GM19099 (cell line): ENCODE results near the gene PHPT1.

ENCODE experiments used
- POLR2A ChIP-seq: IDR thresholded peaks from 3 replicates; pipeline ENCODE4 v1.6.1; 2011; ENCODE audit warnings: low read depth; ENCODE audit not compliant: insufficient read length; ENCODE audit errors: extremely low read depth

PHPT1 gene

DNA sequence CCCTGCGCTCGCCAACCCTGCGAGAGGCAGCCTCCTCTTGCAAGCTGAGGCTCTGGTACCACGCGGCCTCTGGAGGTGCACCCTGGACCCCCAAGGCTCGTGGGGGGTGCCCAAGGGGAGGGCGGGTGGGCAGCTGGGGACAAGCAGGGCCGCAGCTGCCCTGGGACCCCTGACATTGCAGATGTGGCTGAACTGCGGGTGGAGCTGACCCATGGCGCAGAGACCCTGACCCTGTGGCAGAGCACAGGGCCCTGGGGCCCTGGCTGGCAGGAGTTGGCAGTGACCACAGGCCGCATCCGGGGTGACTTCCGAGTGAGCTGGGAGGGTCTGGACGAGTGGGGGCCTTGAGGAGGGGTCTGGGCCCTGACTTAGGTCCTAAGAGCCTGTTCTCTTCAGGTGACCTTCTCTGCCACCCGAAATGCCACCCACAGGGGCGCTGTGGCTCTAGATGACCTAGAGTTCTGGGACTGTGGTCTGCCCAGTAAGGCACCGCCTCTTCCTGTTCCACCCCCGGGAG is 4.4 kb downstream of the PHPT1 start:
- TF ChIP-seq POLR2A, result no peak

DNA sequence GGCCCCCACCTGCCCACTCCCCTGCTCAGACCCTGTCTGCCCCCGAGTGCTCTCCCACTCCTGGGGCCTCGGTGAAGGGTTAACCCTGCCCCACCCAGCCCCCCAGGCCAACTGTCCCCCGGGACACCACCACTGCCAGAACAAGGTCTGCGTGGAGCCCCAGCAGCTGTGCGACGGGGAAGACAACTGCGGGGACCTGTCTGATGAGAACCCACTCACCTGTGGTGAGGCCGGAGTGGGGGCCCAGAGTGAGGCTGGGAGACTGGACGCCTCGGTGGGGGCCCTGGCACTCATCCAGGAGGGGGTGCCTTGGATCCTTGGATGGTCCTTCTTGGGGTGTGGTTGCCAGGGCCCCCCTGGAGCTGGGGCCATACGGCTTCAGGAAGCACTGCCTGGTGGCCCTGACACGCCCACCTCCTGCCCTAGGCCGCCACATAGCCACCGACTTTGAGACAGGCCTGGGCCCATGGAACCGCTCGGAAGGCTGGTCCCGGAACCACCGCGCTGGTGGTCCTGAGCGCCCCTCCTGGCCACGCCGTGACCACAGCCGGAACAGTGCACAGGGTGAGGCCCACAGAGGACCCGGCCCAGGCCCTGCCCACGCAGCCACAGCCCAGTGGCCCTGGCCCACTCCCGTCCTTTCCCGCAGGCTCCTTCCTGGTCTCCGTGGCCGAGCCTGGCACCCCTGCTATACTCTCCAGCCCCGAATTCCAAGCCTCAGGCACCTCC is 5.1 kb downstream of the PHPT1 start:
- no peak for TF ChIP-seq POLR2A

DNA sequence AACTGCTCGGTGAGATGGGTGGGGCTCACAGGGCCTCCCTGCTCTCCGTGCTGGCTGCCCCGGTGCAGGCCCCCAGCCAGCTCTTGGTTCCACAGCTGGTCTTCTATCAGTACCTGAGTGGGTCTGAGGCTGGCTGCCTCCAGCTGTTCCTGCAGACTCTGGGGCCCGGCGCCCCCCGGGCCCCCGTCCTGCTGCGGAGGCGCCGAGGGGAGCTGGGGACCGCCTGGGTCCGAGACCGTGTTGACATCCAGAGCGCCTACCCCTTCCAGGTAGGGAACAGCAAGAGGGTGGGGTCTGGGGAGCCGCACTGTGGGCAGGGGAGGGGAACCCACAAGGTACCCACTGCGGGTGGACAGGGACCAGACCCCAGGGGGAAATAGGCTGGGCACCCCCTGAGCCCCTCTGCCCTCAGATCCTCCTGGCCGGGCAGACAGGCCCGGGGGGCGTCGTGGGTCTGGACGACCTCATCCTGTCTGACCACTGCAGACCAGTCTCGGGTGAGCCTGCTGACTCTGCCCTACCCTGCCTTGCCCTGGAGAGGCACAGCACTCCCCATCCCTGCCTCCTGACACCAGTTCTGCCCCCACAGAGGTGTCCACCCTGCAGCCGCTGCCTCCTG is 5.7 kb downstream of the PHPT1 start:
- no peak for TF ChIP-seq POLR2A

DNA sequence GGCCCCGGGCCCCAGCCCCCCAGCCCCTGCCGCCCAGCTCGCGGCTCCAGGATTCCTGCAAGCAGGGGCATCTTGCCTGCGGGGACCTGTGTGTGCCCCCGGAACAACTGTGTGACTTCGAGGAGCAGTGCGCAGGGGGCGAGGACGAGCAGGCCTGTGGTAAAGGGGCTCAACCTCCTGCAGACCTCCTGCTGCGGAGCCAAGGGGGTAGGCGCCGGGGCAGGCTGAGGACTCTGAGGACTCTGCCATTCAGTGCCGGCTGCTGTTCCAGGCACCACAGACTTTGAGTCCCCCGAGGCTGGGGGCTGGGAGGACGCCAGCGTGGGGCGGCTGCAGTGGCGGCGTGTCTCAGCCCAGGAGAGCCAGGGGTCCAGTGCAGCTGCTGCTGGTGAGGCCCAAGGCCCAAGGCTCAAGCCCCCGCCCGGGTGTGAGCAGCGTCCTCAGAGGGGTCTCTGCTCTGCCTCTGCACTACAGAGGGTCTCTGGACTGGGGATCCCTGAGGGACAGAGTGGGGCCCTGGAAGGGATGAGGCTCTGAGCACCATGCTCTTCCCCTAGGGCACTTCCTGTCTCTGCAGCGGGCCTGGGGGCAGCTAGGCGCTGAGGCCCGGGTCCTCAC is 6.4 kb downstream of the PHPT1 start:
- TF ChIP-seq POLR2A, result no peak

DNA sequence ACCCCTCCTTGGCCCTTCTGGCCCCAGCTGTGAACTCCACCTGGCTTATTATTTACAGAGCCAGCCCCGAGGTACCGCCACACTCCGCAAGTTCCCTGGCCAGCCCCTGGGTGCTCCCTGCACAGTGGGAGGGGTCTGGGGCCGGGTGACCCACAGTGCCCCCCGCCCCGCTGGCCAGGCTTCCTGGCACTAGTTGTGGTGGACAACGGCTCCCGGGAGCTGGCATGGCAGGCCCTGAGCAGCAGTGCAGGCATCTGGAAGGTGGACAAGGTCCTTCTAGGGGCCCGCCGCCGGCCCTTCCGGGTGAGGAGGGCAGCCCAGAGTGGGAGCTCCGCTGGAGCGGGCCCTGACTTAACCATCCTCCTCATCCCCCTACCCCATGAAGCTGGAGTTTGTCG is 6.9 kb downstream of the PHPT1 start:
- TF ChIP-seq POLR2A, result no peak

DNA sequence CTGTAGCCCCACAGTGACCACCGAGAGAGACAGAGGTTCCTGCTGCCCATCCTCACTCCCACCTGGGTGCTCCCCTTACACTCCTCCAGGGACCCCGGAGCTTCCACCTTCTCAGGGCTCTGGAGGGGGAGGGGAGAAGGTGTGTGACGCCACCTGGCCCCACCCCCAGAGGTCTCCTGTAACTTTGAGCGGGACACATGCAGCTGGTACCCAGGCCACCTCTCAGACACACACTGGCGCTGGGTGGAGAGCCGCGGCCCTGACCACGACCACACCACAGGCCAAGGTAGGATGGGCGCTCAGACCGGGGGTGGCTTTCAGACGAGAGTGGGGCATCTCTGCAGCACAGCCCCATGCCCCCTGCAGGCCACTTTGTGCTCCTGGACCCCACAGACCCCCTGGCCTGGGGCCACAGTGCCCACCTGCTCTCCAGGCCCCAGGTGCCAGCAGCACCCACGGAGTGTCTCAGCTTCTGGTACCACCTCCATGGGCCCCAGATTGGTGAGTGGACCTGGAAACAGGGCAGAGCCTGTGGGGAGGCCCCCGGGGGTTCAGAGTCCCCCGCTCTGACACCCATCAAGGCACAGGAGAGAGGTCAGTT is 7.4 kb downstream of the PHPT1 start:
- TF ChIP-seq POLR2A, result no peak

DNA sequence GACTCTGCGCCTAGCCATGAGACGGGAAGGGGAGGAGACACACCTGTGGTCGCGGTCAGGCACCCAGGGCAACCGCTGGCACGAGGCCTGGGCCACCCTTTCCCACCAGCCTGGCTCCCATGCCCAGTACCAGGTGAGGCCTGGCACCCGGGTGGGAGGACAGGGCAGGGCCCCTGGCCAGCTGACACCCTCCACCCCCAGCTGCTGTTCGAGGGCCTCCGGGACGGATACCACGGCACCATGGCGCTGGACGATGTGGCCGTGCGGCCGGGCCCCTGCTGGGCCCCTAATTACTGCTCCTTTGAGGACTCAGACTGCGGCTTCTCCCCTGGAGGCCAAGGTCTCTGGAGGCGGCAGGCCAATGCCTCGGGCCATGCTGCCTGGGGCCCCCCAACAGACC is 8.0 kb downstream of the PHPT1 start:
- no peak for TF ChIP-seq POLR2A

DNA sequence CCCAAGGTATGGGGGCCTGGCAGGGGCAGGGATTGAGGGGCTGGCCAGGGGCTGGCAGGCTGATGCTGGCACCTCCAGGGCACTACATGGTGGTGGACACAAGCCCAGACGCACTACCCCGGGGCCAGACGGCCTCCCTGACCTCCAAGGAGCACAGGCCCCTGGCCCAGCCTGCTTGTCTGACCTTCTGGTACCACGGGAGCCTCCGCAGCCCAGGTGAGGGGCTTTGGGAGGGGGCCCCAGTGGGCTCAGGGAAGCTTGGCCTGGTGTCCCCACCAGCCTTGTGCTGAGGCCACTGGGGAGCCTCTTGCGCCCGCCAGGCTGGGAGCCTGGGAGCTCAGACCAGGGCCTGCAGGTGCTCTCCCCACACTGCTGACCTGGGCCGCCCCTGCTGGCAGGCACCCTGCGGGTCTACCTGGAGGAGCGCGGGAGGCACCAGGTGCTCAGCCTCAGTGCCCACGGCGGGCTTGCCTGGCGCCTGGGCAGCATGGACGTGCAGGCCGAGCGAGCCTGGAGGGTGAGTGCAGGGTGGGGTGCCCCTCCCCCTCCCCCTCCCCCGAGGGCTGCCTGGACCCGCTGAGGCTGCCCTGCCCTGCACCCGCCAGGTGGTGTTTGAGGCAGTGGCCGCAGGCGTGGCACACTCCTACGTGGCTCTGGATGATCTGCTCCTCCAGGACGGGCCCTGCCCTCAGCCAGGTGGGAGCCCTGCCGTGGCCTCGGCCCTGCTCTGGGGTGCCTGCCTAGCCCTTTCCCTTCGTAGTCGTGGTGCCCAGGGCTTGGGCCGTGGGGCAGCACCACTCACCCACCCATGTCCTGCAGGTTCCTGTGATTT is 8.6 kb downstream of the PHPT1 start:
- TF ChIP-seq POLR2A, result no peak

DNA sequence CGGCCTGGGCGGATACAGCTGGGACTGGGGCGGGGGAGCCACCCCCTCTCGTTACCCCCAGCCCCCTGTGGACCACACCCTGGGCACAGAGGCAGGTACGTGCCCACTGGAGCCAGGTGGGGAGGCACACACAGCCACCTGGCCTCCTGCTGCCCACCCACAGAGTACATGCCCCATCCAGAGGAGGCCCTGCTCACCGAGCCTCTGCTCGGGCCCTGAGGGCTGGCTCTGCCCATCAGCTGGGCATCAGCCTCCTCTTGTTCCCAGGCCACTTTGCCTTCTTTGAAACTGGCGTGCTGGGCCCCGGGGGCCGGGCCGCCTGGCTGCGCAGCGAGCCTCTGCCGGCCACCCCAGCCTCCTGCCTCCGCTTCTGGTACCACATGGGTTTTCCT is 9.2 kb downstream of the PHPT1 start:
- TF ChIP-seq POLR2A, result no peak

DNA sequence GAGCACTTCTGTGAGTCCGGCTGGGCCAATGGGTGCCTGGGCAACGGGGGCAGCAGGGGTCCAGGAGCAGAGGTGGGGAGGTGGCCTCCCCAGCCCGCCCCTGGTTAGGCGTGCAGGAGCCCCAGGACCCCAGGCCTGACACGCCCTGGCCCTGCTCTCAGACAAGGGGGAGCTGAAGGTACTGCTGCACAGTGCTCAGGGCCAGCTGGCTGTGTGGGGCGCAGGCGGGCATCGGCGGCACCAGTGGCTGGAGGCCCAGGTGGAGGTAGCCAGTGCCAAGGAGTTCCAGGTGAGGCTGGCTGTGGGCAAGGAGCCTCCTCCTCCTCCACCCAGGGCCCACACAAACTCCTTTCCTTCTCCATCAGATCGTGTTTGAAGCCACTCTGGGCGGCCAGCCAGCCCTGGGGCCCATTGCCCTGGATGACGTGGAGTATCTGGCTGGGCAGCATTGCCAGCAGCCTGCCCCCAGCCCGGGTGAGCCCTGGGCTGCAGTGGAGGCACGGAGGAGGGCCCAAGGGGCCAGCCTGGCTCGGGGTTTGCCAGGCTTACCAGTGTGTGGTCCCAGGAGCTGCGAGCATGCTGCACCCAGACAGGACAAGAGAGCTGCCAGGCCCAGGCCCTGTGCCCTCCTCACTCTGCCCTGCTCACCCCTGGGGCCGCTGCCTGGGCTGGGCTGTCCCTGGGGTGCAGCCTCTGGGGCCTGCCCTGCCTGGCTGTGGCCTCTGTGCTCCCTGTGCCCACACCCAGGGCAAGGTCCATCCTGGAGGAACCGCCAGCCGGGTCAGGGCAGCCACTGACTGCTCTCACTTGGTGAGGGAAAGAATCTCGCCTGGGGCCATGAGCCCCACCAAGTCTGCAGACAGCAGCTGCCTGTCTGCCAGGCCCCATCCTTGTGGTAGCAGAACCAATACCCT is 9.9 kb downstream of the PHPT1 start:
- no peak for TF ChIP-seq POLR2A

DNA sequence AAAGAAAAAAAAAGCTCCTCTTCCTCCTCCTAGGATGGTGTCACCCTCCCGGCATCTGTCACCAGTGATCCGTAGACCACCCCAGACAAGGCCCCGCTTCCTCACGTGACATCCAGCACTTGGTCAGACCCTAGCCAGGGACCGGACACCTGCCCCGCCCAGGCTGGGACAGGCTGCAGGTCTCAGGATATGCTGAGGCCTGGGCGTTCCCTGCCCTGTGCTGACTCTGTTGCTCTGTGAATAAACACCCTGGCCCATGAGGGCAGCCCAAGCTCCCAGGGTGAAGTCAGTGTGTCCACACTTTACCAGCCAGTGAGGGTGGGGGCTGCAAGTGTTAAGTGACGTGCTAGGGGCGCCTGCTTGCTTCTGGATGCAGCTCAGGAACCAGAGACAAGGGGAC is 11.3 kb downstream of the PHPT1 start:
- TF ChIP-seq POLR2A, result no peak

DNA sequence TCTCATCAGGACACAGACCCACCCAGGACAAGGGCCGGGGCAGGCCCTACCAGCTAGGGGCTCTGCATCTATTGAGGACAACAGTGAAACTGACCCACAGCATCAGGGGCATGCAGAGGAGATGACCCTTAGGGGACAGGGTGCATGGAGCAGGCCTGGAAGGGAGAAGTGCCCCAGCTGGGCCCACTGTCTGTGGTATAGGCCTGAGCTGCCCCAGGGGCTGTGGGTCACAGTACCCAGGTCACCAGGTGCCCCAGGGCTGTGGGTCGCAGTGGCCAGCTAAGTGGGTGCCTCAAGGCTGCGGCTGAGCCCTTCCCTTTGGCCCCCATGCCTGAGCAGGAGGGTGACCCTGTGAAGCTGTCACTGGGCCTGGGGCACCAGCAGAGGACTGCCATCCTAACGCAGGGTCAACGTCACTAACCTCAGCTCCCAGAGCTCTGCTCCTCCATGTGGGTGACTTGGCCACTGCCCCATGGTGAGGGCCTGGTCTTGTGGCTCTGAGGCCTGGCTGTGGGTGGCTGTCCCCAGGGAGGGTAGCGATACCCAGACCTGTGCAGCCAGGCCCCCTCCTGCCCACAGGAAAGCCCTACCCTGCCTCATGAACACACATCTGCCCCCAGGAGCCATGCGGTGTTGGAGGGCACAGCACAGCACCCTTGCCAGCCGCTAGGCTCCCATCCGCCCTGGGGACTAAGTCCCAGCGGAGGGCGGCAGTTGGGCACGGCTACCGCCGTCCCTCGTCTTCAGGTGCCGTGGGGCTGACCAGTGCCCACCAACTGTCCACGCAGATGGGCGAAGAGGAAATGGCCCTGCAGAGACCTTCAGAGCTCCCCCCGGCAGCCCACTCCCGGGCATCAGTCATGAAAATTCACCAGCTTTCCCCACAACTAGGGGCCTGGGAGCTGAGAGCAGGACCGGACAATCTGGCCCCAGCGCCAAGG is 12.0 kb downstream of the PHPT1 start:
- TF ChIP-seq POLR2A, result no peak
